Activated effector memory CD4-positive, alpha-beta T cell treated with anti-CD3 and anti-CD28 coated beads, Interleukin-2, amount 50 U/mL, for 16 hours (primary cell): ENCODE data around the gene MTCH1.
"Not testable (repeated sequence)": the region's sequence is repeated elsewhere in the genome, so short reads cannot be mapped to it uniquely, and the experiment has no call there.

Experiments used
- DNase-seq: peaks from one replicate; pipeline ENCODE4 v3.0.0-alpha.2; 2020

The MTCH1 gene

DNA sequence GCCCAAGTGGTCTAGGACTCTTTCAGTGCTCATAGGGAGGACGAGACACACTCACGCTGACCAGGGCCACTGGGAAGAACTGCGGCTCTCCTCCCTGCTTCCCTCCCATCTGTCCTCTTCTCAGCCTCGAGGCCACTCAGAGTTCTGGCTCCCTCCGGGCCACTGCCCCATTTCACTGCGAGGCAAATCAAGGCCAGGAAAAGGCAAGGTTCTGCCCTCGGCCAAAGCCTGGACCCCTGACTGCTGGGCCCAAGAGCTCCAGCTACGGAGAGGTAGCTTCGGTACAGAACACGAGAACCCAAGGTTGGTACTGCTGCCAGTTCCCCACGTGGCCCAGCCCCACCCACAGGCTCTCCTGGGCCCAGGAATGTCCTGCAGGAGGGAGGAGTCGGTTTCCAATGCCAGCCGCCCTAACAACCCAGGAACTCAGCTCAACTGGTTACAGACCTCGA, 16.7 kb downstream of the MTCH1 start:
- DNase-seq = peak; percentile 54

DNA sequence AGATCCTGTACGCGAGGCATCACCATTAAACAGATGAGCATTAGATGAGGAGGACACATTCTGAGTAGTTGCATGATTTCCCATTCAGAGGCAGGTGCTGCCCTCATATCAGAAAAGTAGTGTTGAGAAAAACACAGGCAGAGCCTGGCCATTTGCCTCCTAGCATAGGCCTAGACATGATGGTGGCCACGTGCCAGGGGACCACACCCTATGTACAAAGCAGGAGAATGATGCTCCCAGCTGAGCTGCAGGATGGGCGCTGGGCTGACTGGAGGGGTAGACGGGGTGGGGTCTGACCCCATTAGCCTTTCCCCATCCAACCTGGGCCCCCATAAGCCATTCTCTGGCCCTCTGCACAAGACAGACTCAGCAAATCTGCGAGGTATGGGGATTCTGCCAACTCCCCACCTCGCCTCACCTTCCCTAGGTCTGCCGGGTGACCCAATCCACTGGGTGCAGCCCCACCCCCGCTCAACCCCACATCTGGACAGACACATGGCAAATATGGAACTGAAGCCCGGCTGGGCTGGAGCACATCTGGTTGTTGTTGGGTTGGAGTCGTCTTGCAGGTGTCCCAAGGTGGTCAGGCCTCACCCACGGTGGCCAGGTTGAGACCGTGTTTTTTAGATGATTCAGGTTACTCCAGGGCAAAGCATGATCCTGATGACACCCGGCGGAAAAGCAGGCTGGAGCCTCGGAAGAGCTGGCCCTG, 17.6 kb downstream of the MTCH1 start:
- DNase-seq = peak; percentile 60

DNA sequence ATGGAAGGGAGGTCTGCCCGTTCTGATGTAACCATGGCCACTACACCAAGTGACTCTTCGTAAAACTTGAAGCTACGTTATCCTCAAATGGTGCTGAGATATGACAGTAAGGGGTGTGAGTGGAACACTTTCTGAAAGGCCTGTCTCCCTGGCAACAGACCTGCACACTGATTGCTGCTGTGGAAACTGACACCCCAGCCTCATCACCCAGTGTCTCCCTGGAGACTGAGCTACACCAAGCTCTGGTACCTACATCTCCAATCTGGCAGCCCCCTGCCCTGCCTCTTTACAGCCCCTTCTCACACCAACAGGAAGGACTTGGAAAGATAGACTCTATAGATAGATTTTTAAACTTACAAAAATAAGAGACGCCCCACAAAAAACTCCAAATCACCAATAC, 18.2 kb downstream of the MTCH1 start:
- DNase-seq = peak; percentile 31

DNA sequence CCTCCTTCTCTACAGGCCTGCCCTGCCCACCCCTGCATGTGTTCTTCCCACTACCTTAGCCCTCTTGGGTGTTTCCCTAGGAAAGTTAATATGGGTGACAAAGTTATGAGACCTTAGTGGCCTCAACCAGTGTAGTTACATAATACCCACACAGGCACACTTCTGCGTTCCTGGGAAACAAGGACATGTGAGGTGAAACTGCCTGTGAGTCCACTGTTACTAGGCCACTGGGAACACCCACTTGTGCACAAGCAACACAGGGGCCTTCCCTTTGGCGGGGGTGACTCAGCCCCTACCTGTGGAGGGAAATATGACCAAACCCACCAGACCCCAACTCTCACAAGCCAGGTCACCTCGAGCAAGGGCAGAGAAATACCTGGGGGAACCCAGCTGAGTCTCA, 18.7 kb downstream of the MTCH1 start:
- DNase-seq = peak; percentile 63

DNA sequence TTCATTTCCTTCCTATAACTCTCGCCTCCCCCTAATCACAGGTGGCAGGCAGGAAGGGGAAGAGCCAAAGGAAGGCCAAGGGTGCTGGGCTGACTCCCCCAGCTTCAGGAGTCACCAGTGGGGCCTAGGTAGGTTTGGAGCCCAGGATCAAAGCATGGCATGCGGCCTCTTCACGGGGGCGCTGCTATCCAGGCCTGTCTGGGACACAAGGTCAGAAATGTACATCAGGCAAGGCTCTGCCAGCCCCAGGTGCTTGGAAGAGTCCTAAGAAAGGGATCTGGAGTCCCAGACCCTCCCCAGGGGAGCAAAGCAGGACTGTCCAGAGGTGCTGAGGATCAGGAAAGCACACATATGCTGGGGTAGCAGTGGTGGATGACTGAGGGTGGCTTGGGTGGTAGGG, 21.1 kb downstream of the MTCH1 start:
- DNase-seq = peak; percentile 54

DNA sequence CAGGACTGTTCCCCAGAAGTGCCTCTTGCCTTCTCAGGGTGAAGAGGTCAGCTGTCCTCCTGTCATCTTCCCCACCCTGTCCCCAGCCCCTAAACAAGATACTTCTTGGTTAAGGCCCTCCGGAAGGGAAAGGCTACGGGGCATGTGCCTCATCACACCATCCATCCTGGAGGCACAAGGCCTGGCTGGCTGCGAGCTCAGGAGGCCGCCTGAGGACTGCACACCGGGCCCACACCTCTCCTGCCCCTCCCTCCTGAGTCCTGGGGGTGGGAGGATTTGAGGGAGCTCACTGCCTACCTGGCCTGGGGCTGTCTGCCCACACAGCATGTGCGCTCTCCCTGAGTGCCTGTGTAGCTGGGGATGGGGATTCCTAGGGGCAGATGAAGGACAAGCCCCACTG, 21.6 kb downstream of the MTCH1 start:
- peak; percentile 60 for DNase-seq

DNA sequence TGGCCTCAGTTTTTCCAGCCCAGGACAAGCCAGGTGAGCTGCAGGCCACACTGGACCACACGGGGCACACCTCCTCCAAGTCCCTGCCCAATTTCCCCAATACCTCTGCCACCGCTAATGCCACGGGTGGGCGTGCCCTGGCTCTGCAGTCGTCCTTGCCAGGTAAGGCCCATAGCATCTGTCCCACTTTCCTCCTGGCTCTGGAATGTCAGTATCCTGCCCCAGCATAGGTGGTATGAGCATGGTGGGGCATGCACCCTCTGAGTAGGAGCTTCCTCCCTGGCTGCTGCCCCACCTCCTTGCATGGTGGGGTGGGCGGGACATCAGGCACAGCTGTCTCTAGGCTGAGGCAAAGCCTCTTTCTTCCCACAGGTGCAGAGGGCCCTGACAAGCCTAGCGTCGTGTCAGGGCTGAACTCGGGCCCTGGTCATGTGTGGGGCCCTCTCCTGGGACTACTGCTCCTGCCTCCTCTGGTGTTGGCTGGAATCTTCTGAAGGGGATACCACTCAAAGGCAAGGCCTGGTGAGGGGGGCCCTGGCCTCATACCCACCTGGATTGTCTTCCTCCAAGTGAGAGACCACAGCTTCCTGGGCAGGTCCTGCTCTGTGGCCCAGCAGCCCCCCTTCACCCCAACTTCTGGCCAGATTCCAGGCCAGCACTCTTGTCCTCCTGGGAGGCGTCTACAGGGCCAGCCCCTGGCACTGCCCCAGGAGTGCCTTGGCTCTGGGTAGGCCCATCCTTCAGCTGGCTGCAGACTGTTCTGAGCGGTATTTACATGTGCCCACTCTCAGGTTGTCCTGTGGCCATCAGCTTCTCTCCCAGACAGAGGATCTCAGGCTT, 22.3 kb downstream of the MTCH1 start:
- DNase-seq = peak; percentile 71

DNA sequence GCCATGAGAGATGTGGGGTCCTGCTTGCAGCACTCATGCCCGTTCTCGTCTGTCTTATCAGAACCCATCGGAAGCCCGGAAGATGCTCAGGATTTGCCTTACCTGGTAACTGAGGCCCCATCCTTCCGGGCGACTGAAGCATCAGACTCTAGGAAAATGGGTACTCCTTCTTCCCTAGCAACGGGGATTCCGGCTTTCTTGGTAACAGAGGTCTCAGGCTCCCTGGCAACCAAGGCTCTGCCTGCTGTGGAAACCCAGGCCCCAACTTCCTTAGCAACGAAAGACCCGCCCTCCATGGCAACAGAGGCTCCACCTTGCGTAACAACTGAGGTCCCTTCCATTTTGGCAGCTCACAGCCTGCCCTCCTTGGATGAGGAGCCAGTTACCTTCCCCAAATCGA, 23.1 kb downstream of the MTCH1 start:
- DNase-seq = peak; percentile 92

DNA sequence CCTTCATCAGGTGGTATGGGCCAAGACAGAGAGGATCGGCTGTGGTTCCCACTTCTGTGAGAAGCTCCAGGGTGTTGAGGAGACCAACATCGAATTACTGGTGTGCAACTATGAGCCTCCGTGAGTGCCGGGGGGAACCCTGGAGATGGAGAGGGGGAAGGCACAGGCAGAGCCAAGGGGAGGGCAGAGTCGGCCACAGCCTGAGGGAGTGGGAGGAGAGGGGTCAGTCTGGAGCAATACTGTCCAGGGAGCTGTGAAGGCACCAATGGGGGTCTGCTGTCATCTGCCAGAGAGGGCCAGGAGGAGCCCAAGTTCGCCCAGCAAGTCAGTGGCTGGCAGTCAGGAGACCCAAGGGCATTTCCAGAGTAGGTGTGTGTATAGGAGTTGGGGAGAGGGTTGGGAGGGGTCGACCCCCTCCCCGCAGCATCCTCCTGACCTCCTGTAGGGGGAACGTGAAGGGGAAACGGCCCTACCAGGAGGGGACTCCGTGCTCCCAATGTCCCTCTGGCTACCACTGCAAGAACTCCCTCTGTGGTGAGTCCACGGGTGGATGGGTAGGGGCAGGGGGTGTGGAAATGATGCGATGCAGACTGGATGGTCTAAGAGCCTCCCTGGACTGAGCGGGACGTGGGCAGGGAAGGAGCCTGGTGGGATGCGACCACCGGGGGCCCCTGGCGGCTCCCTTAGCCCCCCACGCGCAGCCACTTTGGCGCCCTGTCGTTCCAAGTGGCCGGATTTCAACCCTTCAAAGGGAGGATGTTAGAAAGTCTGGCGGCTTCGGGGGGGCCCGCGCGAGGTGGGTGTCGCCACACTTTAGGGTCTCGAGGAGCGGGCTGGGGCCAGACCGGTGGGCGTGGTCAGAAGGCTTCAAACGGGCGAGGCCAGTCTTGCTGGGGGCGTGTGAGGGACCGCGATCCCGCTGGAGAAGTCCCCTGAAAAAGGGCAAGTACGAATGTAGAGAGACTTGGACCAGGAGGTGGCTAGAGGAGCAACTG, 24.3 kb downstream of the MTCH1 start:
- DNase-seq = no peak

DNA sequence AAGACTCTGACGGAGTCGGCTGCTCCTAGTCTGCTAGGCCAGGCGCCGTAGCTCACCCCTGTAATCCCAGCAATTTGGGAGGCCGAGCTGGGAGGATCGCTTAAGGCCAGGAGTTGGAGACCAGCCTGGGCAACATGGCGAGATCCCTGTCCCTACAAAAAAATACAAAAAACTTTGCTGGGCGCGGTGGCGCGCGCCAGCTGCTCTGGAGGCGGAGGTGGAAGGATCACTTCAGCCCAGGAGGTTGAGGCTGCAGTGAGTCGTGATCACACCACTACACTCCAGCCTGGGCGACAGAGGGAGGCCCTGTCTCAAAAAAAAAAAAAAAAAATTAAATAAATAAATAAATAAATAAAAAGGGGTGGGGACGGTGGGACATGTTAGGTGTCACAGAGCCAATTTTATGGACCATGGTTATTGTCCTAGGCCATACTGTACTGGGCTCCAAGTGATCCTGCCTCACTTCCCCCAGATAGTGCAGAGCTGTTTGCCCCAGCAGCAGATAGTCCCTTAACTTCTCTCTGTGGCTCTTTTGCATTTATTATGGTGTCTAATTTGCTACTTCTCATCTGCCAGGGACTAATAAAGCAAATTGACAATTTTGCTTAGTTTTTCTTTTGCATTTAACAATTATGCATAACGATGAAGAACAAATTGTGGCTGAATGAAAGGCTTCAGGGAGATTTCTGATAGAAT, 26.3 kb downstream of the MTCH1 start:
- DNase-seq = no peak

DNA sequence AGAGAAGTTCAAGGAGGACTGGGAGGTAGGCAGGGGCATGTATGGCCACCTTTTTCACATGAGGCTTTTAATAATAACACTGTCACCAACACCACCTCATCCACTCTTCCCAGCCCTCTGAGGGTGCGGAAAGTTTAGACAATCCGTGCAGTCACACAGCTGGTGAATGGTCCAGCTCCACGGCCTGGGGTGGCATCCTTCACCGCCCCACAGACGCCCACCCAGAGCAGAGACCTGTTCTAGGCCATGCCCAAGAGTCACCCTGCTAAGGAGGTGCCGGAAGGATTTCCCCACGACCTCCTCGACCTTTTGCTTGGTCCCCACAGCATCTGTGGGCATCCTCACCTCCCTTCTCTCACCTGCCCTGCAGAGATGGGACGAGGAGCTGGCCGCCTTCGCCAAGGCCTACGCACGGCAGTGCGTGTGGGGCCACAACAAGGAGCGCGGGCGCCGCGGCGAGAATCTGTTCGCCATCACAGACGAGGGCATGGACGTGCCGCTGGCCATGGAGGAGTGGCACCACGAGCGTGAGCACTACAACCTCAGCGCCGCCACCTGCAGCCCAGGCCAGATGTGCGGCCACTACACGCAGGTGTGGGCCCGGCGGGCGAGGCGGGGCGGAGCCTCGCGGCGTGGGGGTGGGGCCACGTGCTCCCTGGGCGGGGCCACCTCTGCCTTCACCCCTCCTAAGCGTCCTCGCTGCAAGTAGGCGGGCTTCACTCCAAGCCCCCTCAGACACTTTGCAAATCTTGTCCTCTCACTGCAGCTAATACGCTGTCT, 27.0 kb downstream of the MTCH1 start:
- DNase-seq = peak; percentile 48

DNA sequence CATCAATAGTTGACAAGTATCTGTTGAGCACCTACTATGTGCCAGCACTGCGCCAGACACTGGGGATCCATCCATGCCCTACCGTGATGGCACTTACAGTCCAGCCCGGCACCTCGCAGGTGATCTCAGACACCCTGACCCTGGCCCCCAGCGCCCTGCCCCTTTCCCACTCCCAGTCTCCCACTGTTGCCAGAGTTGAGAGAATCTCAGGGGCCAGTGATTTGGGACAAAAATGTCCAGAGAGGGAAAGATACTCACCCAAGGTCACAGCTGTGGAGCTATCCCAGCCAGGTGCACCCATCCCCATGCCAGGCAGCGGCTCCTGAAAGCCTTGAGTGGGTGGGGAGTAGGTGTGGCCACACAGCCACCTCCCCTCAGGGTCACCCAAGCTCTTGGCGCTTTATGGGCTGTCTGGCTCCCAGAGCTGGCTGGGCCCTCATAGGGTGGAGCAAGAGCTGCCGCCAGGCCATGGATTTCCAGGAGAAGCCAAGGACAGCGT, 28.2 kb downstream of the MTCH1 start:
- peak; percentile 55 for DNase-seq

DNA sequence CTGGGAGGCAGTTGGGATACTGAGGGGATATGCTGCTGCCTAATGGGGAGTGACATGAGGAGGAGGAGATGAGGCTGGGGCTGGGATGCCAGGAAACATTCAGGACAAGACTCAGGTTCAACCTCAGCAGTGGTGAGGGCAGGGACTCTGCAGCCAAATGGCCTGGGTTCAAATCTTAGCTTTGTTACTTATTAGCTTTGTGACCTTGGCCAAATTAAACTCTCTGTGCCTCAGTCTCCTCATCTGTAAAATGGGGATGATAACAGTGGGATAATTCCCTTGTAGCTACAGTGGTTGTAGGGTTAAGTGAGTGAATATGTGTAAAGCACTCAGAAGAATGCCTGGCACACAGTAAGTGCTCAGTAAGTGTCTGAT, 29.6 kb downstream of the MTCH1 start:
- no peak for DNase-seq

DNA sequence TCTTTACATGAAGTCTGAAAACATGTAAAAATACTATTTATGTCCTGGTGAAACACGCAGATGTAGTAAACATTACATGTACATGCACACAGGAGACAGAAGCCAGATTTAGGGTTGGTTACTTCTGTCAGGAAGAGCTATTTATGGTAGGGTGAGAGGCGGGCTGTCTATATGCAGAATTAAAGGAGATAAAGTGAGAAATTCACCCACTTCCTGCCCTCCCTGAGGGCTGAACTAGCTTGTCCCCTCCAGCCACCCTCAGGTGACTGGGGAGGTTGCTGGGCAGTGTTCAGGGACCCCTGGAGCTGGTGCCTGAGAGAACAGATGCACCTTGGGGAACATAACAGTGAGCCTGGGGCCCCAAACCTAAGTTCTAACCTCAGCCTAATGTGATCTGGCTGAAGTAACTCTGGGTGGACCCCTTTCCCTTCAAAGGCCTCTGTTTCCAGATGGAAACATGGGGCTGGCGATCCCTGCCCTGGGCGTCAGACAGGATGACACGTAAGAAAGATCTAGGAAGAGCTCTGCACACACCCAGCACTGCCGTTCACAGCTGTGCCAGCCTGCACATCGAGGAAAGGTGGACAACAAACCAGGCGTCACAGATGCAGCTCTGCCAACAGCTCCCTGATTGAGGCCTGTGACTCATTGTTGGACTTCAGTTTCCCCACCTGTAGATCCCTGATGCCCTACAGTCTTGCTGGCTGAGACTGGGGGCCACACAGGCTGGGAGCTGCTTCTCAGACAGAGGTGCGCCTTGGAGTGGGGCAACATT, 30.1 kb downstream of the MTCH1 start:
- peak; percentile 66 for DNase-seq

DNA sequence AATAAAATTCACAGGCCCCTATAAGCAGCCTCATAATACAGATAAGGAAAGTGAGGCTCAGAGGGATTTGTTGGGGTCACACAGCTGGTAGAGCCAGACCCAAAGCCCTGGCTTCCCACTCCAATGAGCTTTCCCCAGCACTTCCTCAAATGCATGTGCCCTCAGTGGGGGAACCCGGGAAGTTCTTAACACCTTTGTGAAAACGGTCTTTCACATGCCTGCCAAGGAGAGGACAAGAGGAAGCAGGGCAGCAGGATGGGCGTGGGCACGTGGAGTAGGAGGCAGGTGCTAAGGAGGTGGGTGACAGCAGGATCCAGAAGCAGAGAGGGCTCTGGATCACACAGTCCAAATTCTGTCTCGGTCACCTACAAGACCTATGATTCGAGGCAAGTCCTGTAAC, 30.9 kb downstream of the MTCH1 start:
- peak; percentile 62 for DNase-seq

DNA sequence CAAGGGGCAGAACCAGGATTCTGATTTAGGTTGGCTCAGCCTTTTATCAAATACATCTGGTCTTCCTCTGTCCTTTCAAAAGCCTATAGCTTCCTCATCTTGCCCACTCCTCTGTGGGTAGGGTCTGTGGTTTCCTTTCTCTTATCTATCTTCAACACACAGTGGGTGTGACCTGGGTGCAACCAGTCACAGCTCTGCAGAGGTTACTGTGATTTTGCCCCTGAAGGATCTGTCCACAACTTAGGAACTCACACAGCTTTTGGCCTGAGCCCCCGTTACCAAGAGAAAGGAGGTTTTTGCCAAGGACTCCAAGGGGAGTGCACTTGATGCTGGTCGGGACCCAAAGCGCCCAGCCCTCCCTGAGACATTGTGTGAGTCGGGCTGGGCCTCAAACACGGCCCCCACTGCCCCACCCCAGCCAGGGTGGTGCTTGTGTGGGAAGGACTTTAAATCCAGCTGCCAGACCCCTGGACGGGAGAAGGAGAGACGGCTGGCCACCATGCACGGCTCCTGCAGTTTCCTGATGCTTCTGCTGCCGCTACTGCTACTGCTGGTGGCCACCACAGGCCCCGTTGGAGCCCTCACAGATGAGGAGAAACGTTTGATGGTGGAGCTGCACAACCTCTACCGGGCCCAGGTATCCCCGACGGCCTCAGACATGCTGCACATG, 31.6 kb downstream of the MTCH1 start, which contains the start of gene PI16:
TSS of gene PI16 (plus strand) at position 477 of the 670 bp plus-strand sequence. CDS start at position 500, 23 bp downstream.
- peak; percentile 63 for DNase-seq

DNA sequence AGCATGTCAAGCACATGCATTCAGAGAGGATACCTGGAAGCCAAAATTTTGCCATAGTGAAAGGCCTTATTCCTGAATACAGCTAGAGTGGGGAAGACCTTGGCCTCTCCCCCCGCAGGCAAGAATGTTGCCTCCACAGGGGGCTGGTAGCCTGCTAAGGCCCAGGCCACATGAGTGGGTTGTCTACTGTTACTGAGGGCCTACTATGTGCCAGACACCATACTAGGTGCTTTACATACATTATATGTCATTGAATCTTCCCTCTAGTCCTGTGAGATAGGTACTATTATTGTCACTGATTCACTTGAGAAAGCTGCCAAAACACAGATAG, 32.1 kb downstream of the MTCH1 start:
- DNase-seq = no peak

DNA sequence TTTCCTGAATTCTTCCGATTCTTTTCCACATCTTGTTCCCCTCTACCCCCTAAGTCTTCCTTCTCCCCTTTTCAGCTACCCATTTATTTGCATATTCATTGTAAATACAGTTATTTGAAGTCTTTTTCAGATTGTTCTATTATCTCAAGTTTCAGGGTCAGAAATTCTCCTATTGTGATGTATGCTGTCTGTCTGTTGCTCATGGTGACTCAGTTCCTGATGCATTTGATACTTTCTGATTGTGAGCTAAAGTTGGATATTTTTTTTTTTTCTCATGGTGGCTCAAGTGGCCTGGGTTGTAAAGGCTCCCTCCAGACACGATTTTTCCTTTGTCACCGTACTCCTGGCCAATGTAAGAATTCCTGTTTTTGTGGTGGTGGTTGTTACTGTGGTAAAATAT, 36.4 kb downstream of the MTCH1 start:
- no peak for DNase-seq

DNA sequence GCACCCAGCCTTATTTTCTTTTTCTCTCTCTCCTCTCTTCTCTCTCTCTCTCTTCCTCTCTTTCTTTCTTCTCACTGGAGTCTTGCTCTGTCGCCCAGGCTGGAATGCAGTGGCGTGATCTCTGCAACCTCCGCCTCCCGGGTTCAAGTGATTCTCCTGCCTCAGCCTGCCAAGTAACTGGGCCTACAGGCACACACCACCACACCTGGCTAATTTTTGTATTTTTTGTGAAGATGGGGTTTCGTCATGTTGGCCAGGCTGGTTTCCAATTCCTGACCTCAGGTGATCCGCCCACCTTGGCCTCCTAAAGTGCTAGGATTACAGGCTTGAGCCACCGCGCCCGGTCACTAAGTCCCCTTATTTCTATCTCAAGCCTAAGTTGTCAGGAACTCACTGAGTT, 36.9 kb downstream of the MTCH1 start:
- not testable (repeated sequence) for DNase-seq
